HG03097 (cell line): ENCODE measurements around the gene MRPL51.
"Not testable (repeated sequence)": the region's sequence is repeated elsewhere in the genome, so short reads cannot be mapped to it uniquely, and the experiment has no call there.

Experiments
- ATAC-seq: cut with Tn5 transposase; IDR thresholded peaks from one replicate; pipeline ENCODE4 v1.9.1; 2021; ENCODE audit not compliant: unreplicated experiment, low FRiP score

The MRPL51 gene

GRCh38 chr12:6489449-6489848, 3.6 kb downstream of the MRPL51 start:
- ATAC-seq = no peak

DNA sequence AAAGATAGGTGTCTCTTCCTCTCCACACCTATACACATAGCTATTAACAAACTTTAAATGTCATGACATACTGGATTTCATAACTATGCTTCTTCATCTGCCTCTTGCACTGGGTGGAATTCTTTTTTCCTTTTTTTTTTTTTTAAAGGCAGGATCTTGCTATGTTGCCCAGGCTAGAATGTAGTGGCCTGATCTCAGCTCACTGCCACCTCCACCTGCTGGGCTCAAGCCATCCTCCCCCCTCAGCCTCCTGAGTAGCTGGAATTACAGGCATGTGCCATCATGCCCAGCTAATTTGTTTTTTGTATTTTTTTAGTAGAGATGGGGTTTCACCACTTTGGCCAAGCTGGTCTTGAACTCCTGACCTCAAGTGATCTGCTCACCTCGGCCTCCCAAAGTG, 4.8 kb downstream of the MRPL51 start:
- ATAC-seq = no peak

GRCh38 chr12:6478416-6478815, 14.6 kb downstream of the MRPL51 start:
- ATAC-seq = no peak

GRCh38 chr12:6477601-6478377, 15.3 kb downstream of the MRPL51 start:
- not testable (repeated sequence) for ATAC-seq

DNA sequence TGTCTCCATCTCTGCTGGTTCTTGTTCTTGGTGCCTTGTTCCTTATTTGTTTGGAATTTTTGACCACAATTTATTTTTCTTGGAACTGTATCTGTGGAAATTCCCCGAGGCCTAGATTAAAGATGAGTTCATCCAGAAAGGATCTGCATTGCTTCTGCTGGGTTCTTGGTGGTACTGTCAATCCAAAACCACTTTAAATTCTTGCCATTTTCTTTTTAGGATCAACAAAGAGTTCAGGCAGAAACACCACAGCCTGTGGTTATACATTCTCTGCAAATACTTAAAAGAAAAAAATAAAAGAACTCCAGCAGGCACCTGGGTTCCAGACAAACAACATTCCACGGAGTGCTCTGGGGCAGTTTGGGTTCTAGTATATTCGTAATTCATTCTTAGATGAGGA, 16.6 kb downstream of the MRPL51 start:
- ATAC-seq = no peak

DNA sequence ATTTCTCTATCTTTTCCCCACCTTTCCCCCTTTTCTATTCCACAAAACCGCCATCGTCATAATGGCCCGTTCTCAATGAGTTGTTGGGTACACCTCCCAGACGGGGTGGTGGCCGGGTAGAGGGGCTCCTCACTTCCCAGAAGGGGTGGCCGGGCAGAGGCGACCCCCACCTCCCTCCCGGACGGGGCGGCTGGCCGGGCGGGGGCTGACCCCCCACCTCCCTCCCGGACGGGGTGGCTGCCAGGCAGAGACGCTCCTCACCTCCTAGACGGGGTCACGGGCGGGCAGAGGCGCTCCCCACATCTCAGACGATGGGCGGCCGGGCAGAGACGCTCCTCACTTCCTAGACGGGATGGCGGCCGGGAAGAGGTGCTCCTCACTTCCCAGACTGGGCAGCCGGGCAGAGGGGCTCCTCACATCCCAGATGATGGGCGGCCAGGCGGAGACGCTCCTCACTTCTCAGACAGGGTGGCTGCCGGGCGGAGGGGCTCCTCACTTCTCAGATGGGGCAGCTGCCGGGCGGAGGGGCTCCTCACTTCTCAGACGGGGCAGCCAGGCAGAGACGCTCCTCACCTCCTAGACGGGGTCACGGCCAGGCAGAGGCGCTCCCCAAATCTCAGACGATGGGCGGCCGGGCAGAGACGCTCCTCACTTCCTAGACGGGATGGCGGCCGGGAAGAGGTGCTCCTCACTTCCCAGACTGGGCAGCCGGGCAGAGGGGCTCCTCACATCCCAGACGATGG, 17.7 kb downstream of the MRPL51 start:
- ATAC-seq = not testable (repeated sequence)

GRCh38 chr12:6472491-6472890, 20.6 kb downstream of the MRPL51 start:
- ATAC-seq = no peak

- no peak for ATAC-seq
These were observed 21.1 kb downstream of the MRPL51 start for GRCh38 chr12:6471989-6472360.

GRCh38 chr12:6470375-6471163, 22.5 kb downstream of the MRPL51 start, which contains the start of gene VAMP1:
TSS of gene VAMP1 (minus strand) at chr12:6470677. CDS start at chr12:6470531, 146 bp downstream.
- ATAC-seq = peak; percentile 86

GRCh38 chr12:6469609-6470374, 23.3 kb downstream of the MRPL51 start:
- no peak for ATAC-seq

DNA sequence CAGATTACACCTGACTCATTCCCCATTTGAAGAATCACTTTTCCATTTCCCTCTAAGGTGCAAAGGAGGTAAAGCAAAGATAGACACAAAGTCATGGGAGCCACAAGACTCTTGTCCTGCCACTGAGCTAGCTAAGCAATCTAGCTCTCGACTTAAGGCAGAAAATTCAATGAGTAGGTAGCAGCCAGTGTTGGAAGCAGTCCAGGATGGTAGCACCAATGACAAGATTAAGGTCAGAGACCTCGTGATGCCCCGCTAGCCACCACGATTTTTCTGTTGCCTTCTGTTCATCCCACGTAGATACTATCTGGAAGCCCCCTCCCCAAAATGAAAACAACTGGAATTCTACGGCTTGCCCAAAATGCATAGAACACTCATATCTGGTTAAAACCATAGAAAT, 24.0 kb downstream of the MRPL51 start:
- no peak for ATAC-seq

GRCh38 chr12:6468283-6468575, 24.8 kb downstream of the MRPL51 start:
- no peak for ATAC-seq

GRCh38 chr12:6467571-6468282, 25.3 kb downstream of the MRPL51 start:
- not testable (repeated sequence) for ATAC-seq

- ATAC-seq = not testable (repeated sequence)
These were observed 26.3 kb downstream of the MRPL51 start for GRCh38 chr12:6466751-6467150.

DNA sequence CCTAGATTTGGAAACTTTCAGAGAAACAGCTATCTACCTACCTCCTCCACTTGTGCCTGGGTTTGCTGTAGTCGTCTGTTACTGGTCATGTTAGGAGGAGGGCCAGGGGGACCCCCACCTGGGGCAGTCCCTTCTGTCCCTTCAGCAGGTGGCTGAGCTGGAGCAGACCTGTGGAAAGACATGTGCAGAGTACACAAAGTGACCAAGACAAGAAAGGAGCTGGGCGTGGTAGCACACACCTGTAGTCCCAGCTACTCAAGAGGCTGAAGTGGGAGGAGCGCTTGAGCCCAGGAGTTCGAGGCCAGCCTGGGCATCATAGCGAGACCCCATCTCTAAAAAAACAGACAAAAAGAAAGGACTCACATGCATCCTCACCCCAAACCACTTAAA, 26.9 kb downstream of the MRPL51 start:
- ATAC-seq = no peak

GRCh38 chr12:6465467-6466183, 27.4 kb downstream of the MRPL51 start:
- ATAC-seq = no peak

DNA sequence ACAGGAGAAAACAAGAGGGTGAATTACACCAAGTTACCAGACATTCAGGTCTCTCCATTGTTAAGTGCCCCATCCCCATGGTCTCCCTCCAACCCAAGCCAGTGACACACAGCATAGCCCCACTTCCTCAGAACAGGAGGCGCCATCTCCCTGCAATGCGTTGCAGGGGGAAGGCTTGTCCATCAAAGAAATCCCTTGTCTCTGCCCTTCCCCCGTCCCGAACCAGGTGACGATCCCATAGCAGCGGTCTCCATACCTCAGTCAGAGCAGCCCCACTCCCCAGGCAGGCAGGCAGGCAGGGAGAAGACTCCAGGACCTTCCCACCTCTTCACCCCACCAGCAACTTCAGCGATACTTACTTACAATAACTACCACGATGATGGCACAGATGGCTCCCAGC, 28.5 kb downstream of the MRPL51 start:
- ATAC-seq = no peak

GRCh38 chr12:6463858-6464257, 29.2 kb downstream of the MRPL51 start:
- ATAC-seq = no peak

- no peak for ATAC-seq
These were observed 29.8 kb downstream of the MRPL51 start for GRCh38 chr12:6463216-6463615.
